HCT116 (cell line): ENCODE data around the gene LYRM4. TPM values are rescaled to one million over a fixed set of nuclear protein-coding genes. Genes with fewer than 3 reads are reported as not detected.

Experiments used
- ATAC-seq: fragments of 200-7000 bp; cut with Tn5 transposase; 2 replicates; pipeline ENCODE4 v1.9.1; 2020; ENCODE audit warnings: mild to moderate bottlenecking, moderate library complexity
- BruUV-seq: library from RNA; stranded (reverse); fragments of 400-500 nt; replicated peaks from 2 replicates; lab custom pipeline; 2021; lab: Mats Ljungman, UMichigan
- CTCF ChIA-PET: fragments of 300-600 bp; sonication (Branson Sonifier 250); formaldehyde crosslinking; loops from one replicate; lab custom pipeline; 2021; ENCODE audit warnings: antibody characterized with exemption; lab: Charles Lee
- POLR2A ChIA-PET: fragments of 300-600, 350-600 bp; sonication (Branson Sonifier 250); formaldehyde crosslinking; loops from one replicate; lab custom pipeline; 2021; ENCODE audit warnings: antibody characterized with exemption; lab: Charles Lee
- RAD21 ChIA-PET, 2 experiments: fragments of 300-600 bp; sonication (Branson Sonifier 250); formaldehyde crosslinking; loops; one replicate each; lab custom pipeline; 2023; ENCODE audit warnings: low total read pairs in 2 of 2; ENCODE audit not compliant: uncharacterized antibody in 2 of 2, unreplicated experiment in 2 of 2, low non-redundant PET in 1 of 2; lab: Charles Lee
- DNase-seq: peaks from one replicate; pipeline ENCODE4 v3.0.0-alpha.2; 2010; ENCODE audit warnings: low read depth, low spot score
- H2AFZ ChIP-seq: fragments of 200-600 bp; shearing (Covaris generic), sonication (generic); 2 replicates; pipeline ENCODE4 v1.6.1; 2017; ENCODE audit warnings: low read depth, mixed run types, mixed read lengths, antibody characterized with exemption, low read length; ENCODE audit not compliant: poor library complexity, severe bottlenecking
- H3K27ac ChIP-seq: 2 replicates; pipeline ENCODE4 v1.5.1; 2012; ENCODE audit warnings: low read depth, low read length
- H3K27me3 ChIP-seq: fragments of 200-600 bp; sonication (generic); 2 replicates; pipeline ENCODE4 v1.6.1; 2016; ENCODE audit warnings: mixed run types, low read length, mixed read lengths; ENCODE audit not compliant: insufficient read depth
- H3K36me3 ChIP-seq, 2 experiments: fragments of 200-500 bp in 1 of 2; fragments of 200-600 bp in 1 of 2; sonication (Bioruptor generic) in 1 of 2; sonication (generic) in 1 of 2; 2 replicates each; pipeline versions ENCODE4 v1.5.1 to v1.6.1; 2014 to 2016; ENCODE audit warnings: low read length in 2 of 2, inconsistent platforms in 1 of 2, mixed read lengths in 1 of 2, mixed run types in 1 of 2; ENCODE audit not compliant: insufficient read depth in 2 of 2, control insufficient read depth in 1 of 2
- H3K4me1 ChIP-seq, 2 experiments: fragments of 200-600 bp in 1 of 2; sonication (generic) in 1 of 2; 2 replicates each; pipeline versions ENCODE4 v1.5.1 to v1.6.1; 2012 to 2017; ENCODE audit warnings: low read length in 2 of 2, inconsistent platforms in 1 of 2, mild to moderate bottlenecking in 1 of 2, mixed read lengths in 1 of 2, mixed run types in 1 of 2, moderate library complexity in 1 of 2; ENCODE audit not compliant: insufficient read depth in 2 of 2, control insufficient read depth in 1 of 2
- H3K4me2 ChIP-seq: fragments of 200-600 bp; sonication (generic); 2 replicates; pipeline ENCODE4 v1.6.1; 2017; ENCODE audit warnings: mixed run types, low read length, mixed read lengths
- H3K4me3 ChIP-seq, 2 experiments: fragments of 200-600 bp in 1 of 2; sonication (generic) in 1 of 2; replicated peaks in 1 of 2; 2 replicates each; pipeline ENCODE4 v1.5.1; 2011 to 2016; ENCODE audit warnings: low read length in 2 of 2, control low read depth in 1 of 2, low read depth in 1 of 2, mild to moderate bottlenecking in 1 of 2, mixed read lengths in 1 of 2, mixed run types in 1 of 2
- H3K79me2 ChIP-seq: fragments of 200-600 bp; sonication (generic); 2 replicates; pipeline ENCODE4 v1.6.1; 2017; ENCODE audit warnings: mild to moderate bottlenecking, mixed run types, low read length, moderate library complexity, mixed read lengths; ENCODE audit not compliant: insufficient read depth
- H3K9ac ChIP-seq: fragments of 200-600 bp; sonication (generic); 2 replicates; pipeline ENCODE4 v1.6.1; 2016; ENCODE audit warnings: low read length, mixed read lengths
- H3K9me2 ChIP-seq: fragments of 200-600 bp; sonication (generic), shearing (Covaris generic); 2 replicates; pipeline ENCODE4 v1.6.1; 2017; ENCODE audit warnings: mixed run types, mild to moderate bottlenecking, moderate library complexity; ENCODE audit not compliant: insufficient read depth
- H3K9me3 ChIP-seq, 2 experiments: fragments of 200-500 bp in 1 of 2; fragments of 200-600 bp in 1 of 2; sonication (Bioruptor generic) in 1 of 2; sonication (generic) in 1 of 2; 2 replicates each; pipeline ENCODE4 v1.6.1; 2014 to 2017; ENCODE audit warnings: low read length in 2 of 2, mixed read lengths in 2 of 2, inconsistent platforms in 1 of 2, low read depth in 1 of 2, mild to moderate bottlenecking in 1 of 2, mixed run types in 1 of 2, moderate library complexity in 1 of 2; ENCODE audit not compliant: control insufficient read depth in 1 of 2, insufficient read depth in 1 of 2
- H4K20me1 ChIP-seq: fragments of 200-600 bp; sonication (generic), shearing (Covaris generic); 2 replicates; pipeline ENCODE4 v1.6.1; 2017; ENCODE audit warnings: mixed run types, mild to moderate bottlenecking, moderate library complexity; ENCODE audit not compliant: insufficient read depth
- CEBPB ChIP-seq: IDR thresholded peaks from 2 replicates; pipeline ENCODE4 v1.6.1; 2012; ENCODE audit warnings: low read depth
- ELF1 ChIP-seq: IDR thresholded peaks from 2 replicates; pipeline ENCODE4 v1.6.1; 2012; ENCODE audit warnings: low read depth, borderline replicate concordance
- EZH2 ChIP-seq: fragments of 200-600 bp; sonication (generic); IDR thresholded peaks from 2 replicates; pipeline ENCODE4 v1.6.1; 2017; ENCODE audit warnings: antibody characterized with exemption, mixed run types
- FOSL1 ChIP-seq: IDR thresholded peaks from 2 replicates; pipeline ENCODE4 v1.6.1; 2012; ENCODE audit warnings: low read depth
- JUND ChIP-seq: IDR thresholded peaks from 2 replicates; pipeline ENCODE4 v1.6.1; 2012
- POLR2A ChIP-seq: IDR thresholded peaks from 2 replicates; pipeline ENCODE4 v1.7.0; 2011; ENCODE audit warnings: borderline replicate concordance; ENCODE audit not compliant: insufficient read depth, insufficient read length; ENCODE audit errors: extremely low read depth
- SIN3A ChIP-seq: IDR thresholded peaks from 2 replicates; pipeline ENCODE4 v1.6.1; 2012; ENCODE audit warnings: low read depth
- SRF ChIP-seq: IDR thresholded peaks from 2 replicates; pipeline ENCODE4 v1.6.1; 2012; ENCODE audit warnings: low read depth
- TCF7L2 ChIP-seq: IDR thresholded peaks from 2 replicates; pipeline ENCODE4 v1.7.0; 2011; ENCODE audit warnings: borderline replicate concordance, inconsistent platforms; ENCODE audit not compliant: insufficient read depth, insufficient read length; ENCODE audit errors: extremely low read depth
- ZFX ChIP-seq: fragments of 450-650 bp; IDR thresholded peaks from 2 replicates; pipeline ENCODE4 v1.6.1; 2017
- intact Hi-C: fragments of 100-400 bp; cut with micrococcal nuclease; formaldehyde crosslinking; loops from 2 replicates; pipeline ENCODE4 v1.10.0; 2022
- total RNA-seq: library from RNA; stranded (reverse); gene quantifications from one replicate; pipeline ENCODE4 v1.2.1, GENCODE V29; 2021; ENCODE audit not compliant: unreplicated experiment
- TF ChIP-seq, protein P1 (sequence below): IDR thresholded peaks from 2 replicates; pipeline ENCODE4 v1.6.1; 2011; ENCODE audit warnings: mild to moderate bottlenecking, low read length, moderate library complexity; ENCODE audit not compliant: insufficient replicate concordance; ENCODE audit errors: extremely low read depth
- TF ChIP-seq, protein P2 (sequence below): IDR thresholded peaks from 2 replicates; pipeline ENCODE4 v1.6.1; 2012

Gene LYRM4
- total RNA-seq, 1 experiment from 2014 or later = 30.1 TPM

DNA sequence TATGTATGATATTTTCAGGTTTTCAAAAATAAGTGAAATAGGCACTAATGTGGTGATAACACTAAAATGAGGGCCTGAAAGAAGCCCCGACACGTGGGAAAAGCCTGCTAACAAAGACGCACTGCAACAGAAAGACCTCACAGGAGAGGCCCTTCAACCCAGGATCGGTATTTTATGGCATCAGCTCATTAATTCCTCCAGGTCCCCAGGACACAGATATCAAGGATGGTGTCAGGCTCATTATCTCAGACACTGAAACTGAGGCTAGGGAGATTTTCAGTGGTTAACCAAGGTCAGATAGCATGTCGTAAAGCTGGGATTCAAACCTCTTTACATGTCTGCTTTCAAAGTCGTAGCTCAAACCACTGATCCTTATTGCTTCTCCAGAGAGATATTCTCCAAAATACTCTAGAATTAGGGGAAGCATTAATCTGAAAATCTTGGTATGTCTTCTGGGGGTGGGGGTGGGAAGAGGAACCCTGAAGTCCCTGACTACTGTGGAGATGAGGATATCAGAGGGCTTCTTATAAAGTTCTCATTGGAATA, 111.5 kb downstream of the LYRM4 start:
- no peak for ATAC-seq
- H3K4me2 ChIP-seq = no peak overlapping the region
- no peak overlapping the region for H3K9ac ChIP-seq
- intact Hi-C loops = no loop called here
- ChIA-PET POLR2A (no interaction called here), CTCF (interaction anchor here (0.6 kb wide), 1 partner anchor 1030 kb away, joined by 3 read pairs; no protein-coding TSS in a partner anchor), RAD21 (no interaction called here)
- H3K9me3 ChIP-seq = no peaks in the 10 kb centered on the region
- H2AFZ ChIP-seq = no peak overlapping the region
- no peaks in the 10 kb centered on the region for H3K27me3 ChIP-seq
- H4K20me1 ChIP-seq = no peaks in the 10 kb centered on the region
- H3K79me2 ChIP-seq = no peaks in the 10 kb centered on the region
- H3K27ac ChIP-seq = no peak overlapping the region
- H3K9me2 ChIP-seq = no peaks in the 10 kb centered on the region
- DNase-seq = no peak
- H3K4me3 ChIP-seq = no peak overlapping the region
- TF ChIP-seq, protein P1, sequence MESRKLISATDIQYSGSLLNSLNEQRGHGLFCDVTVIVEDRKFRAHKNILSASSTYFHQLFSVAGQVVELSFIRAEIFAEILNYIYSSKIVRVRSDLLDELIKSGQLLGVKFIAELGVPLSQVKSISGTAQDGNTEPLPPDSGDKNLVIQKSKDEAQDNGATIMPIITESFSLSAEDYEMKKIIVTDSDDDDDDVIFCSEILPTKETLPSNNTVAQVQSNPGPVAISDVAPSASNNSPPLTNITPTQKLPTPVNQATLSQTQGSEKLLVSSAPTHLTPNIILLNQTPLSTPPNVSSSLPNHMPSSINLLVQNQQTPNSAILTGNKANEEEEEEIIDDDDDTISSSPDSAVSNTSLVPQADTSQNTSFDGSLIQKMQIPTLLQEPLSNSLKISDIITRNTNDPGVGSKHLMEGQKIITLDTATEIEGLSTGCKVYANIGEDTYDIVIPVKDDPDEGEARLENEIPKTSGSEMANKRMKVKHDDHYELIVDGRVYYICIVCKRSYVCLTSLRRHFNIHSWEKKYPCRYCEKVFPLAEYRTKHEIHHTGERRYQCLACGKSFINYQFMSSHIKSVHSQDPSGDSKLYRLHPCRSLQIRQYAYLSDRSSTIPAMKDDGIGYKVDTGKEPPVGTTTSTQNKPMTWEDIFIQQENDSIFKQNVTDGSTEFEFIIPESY = no peak
- no peak for TF ChIP-seq FOSL1
- no peak for TF ChIP-seq CEBPB
- TF ChIP-seq POLR2A = no peak
- TF ChIP-seq EZH2 = no peak
- no peak for TF ChIP-seq ELF1
- TF ChIP-seq, protein P2, sequence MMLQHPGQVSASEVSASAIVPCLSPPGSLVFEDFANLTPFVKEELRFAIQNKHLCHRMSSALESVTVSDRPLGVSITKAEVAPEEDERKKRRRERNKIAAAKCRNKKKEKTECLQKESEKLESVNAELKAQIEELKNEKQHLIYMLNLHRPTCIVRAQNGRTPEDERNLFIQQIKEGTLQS = no peak
- no peak for TF ChIP-seq JUND
- no peak for TF ChIP-seq ZFX
- no peak for TF ChIP-seq SRF
- no peak for TF ChIP-seq TCF7L2
- TF ChIP-seq SIN3A = no peak
- no peaks in the 10 kb centered on the region for H3K36me3 ChIP-seq
- no peaks in the 10 kb centered on the region for H3K4me1 ChIP-seq
- no TSS peak for BruUV-seq
